HEK293T (cell line): ENCODE data around the gene PRXL2A.
"Not testable (repeated sequence)": the region's sequence is repeated elsewhere in the genome, so short reads cannot be mapped to it uniquely, and the experiment has no call there.

Experiments
- CTCF ChIA-PET: fragments of 350-600 bp; formaldehyde crosslinking; extraction: SDS; loops from one replicate; lab custom pipeline; 2021; ENCODE audit warnings: antibody characterized with exemption, inconsistent platforms; lab: Yijun Ruan, JAX
- POLR2A ChIA-PET: fragments of 350-600 bp; formaldehyde crosslinking; extraction: SDS; loops from one replicate; lab custom pipeline; 2020; ENCODE audit warnings: antibody characterized with exemption, inconsistent platforms; lab: Yijun Ruan, JAX
- DNase-seq: peaks from one replicate; pipeline ENCODE4 v3.0.0; 2012; ENCODE audit warnings: mixed read lengths; ENCODE audit errors: extremely low spot score
- ARNT ChIP-seq: fragments of 450-650 bp; IDR thresholded peaks from 2 replicates; pipeline ENCODE4 v1.6.1; 2017; ENCODE audit warnings: mild to moderate bottlenecking
- BHLHE40 ChIP-seq: fragments of 450-650 bp; IDR thresholded peaks from 2 replicates; pipeline ENCODE4 v1.6.1; 2016; ENCODE audit warnings: mild to moderate bottlenecking, moderate library complexity, borderline replicate concordance
- CTBP1 ChIP-seq: fragments of 450-650 bp; IDR thresholded peaks from 2 replicates; pipeline ENCODE4 v1.6.1; 2016; ENCODE audit warnings: borderline replicate concordance
- ELF4 ChIP-seq: fragments of 450-650 bp; IDR thresholded peaks from 2 replicates; pipeline ENCODE4 v1.6.1; 2017; ENCODE audit warnings: antibody characterized with exemption
- FOXA1 ChIP-seq: fragments of 450-650 bp; IDR thresholded peaks from 2 replicates; pipeline ENCODE4 v1.6.1; 2016; ENCODE audit warnings: mild to moderate bottlenecking
- FOXK2 ChIP-seq: fragments of 450-650 bp; IDR thresholded peaks from 2 replicates; pipeline ENCODE4 v1.6.1; 2016; ENCODE audit warnings: mild to moderate bottlenecking
- FOXM1 ChIP-seq: fragments of 450-650 bp; IDR thresholded peaks from 2 replicates; pipeline ENCODE4 v1.6.1; 2017; ENCODE audit warnings: mild to moderate bottlenecking, borderline replicate concordance
- HDGF ChIP-seq: fragments of 450-650 bp; IDR thresholded peaks from 2 replicates; pipeline ENCODE4 v1.6.1; 2017; ENCODE audit warnings: antibody characterized with exemption, borderline replicate concordance
- L3MBTL2 ChIP-seq: fragments of 450-650 bp; conservative IDR thresholded peaks from 2 replicates; pipeline ENCODE4 v1.6.1; 2016; ENCODE audit warnings: mild to moderate bottlenecking
- LEF1 ChIP-seq: fragments of 450-650 bp; IDR thresholded peaks from 2 replicates; pipeline ENCODE4 v1.6.1; 2017; ENCODE audit warnings: mild to moderate bottlenecking, borderline replicate concordance
- NFRKB ChIP-seq: fragments of 450-650 bp; IDR thresholded peaks from 2 replicates; pipeline ENCODE4 v1.6.1; 2016; ENCODE audit warnings: mild to moderate bottlenecking, moderate library complexity
- PKNOX1 ChIP-seq: fragments of 450-650 bp; IDR thresholded peaks from 2 replicates; pipeline ENCODE4 v1.6.1; 2016
- SP1 ChIP-seq: fragments of 450-650 bp; IDR thresholded peaks from 2 replicates; pipeline ENCODE4 v1.6.1; 2017
- SUZ12 ChIP-seq: fragments of 450-650 bp; IDR thresholded peaks from 2 replicates; pipeline ENCODE4 v1.6.1; 2016; ENCODE audit warnings: mild to moderate bottlenecking
- TARDBP ChIP-seq: fragments of 450-650 bp; IDR thresholded peaks from 2 replicates; pipeline ENCODE4 v1.6.1; 2016
- ZNF384 ChIP-seq: fragments of 450-650 bp; IDR thresholded peaks from 2 replicates; pipeline ENCODE4 v1.6.1; 2016

PRXL2A gene

GRCh38 chr10:80474597-80474910 is 66.2 kb downstream of the PRXL2A start:
- TF ChIP-seq FOXM1, result no peak
- TF ChIP-seq PKNOX1, result no peak
- TF ChIP-seq SP1, result no peak
- no peak for TF ChIP-seq ARNT
- ChIA-PET POLR2A (no interaction called here), CTCF (no interaction called here)
- no peak for DNase-seq

- no peak for DNase-seq
- ChIA-PET POLR2A (no interaction called here), CTCF (interaction anchor here (0.6 kb wide), 1 partner anchor 121 kb away, joined by 3 read pairs; no protein-coding TSS in a partner anchor)
- TF ChIP-seq ZNF384 (no peak), SUZ12 (no peak), SP1 (no peak), BHLHE40 (no peak), TARDBP (no peak), ARNT (no peak), CTBP1 (no peak), ELF4 (no peak), FOXA1 (no peak), FOXK2 (no peak), NFRKB (no peak)
Observed at GRCh38 chr10:80474941-80475340, 66.6 kb downstream of the PRXL2A start.

- POLR2A ChIA-PET, CTCF ChIA-PET, DNase-seq: not testable (repeated sequence)
Observed at GRCh38 chr10:80475641-80476040, 67.3 kb downstream of the PRXL2A start.

GRCh38 chr10:80476685-80477084 is 68.3 kb downstream of the PRXL2A start:
- ChIA-PET POLR2A (no interaction called here), CTCF (no interaction called here)
- TF ChIP-seq NFRKB (no peak), ZNF384 (no peak)
- DNase-seq, result no peak

GRCh38 chr10:80477813-80478212 is 69.5 kb downstream of the PRXL2A start:
- no peak for TF ChIP-seq L3MBTL2
- no peak for TF ChIP-seq ELF4
- no peak for TF ChIP-seq FOXA1
- TF ChIP-seq TARDBP, result no peak
- TF ChIP-seq ARNT, result no peak
- TF ChIP-seq CTBP1, result no peak
- TF ChIP-seq FOXM1, result no peak
- no peak for TF ChIP-seq FOXK2
- TF ChIP-seq LEF1, result no peak
- no peak for TF ChIP-seq HDGF
- no peak for TF ChIP-seq SUZ12
- no peak for TF ChIP-seq BHLHE40
- no peak for TF ChIP-seq PKNOX1
- TF ChIP-seq NFRKB, result no peak
- no peak for TF ChIP-seq SP1
- no peak for TF ChIP-seq ZNF384
- ChIA-PET POLR2A (no interaction called here), CTCF (no interaction called here)
- DNase-seq, result no peak

- CTCF ChIA-PET, POLR2A ChIA-PET, DNase-seq: not testable (repeated sequence)
Observed at GRCh38 chr10:80480373-80480772, 72.0 kb downstream of the PRXL2A start.

GRCh38 chr10:80480852-80481251 is 72.5 kb downstream of the PRXL2A start:
- TF ChIP-seq FOXA1 (no peak), NFRKB (no peak), ZNF384 (no peak), FOXM1 (no peak), LEF1 (no peak), SP1 (no peak), PKNOX1 (no peak), ELF4 (no peak), BHLHE40 (no peak), SUZ12 (no peak), HDGF (no peak), CTBP1 (no peak)
- no peak for DNase-seq
- ChIA-PET CTCF (no interaction called here), POLR2A (no interaction called here)

GRCh38 chr10:80484243-80484642 is 75.9 kb downstream of the PRXL2A start:
- TF ChIP-seq FOXK2 (no peak), PKNOX1 (no peak), ELF4 (no peak), L3MBTL2 (no peak), LEF1 (no peak), FOXM1 (no peak), ZNF384 (no peak), CTBP1 (no peak), NFRKB (no peak), FOXA1 (no peak), SP1 (no peak), HDGF (no peak), BHLHE40 (no peak), ARNT (no peak), SUZ12 (no peak), TARDBP (no peak)
- CTCF ChIA-PET, result interaction anchor here (0.6 to 1.9 kb wide), 3 partner anchors 19 to 177 kb away, joined by 3 to 5 read pairs (median 3); no protein-coding TSS in a partner anchor
- POLR2A ChIA-PET, result no interaction called here
- no peak for DNase-seq
